ENCODE results near the gene COPZ1. TPM values are rescaled to one million over a fixed set of nuclear protein-coding genes. Genes with fewer than 3 reads are reported as not detected.
A peak's percentile ranks its signal among the peaks of the same experiment; 100 is the strongest.

Gene COPZ1
- total RNA-seq, 3 donors from 2014 or later: 84.0 to 115 (median 104) TPM

DNA sequence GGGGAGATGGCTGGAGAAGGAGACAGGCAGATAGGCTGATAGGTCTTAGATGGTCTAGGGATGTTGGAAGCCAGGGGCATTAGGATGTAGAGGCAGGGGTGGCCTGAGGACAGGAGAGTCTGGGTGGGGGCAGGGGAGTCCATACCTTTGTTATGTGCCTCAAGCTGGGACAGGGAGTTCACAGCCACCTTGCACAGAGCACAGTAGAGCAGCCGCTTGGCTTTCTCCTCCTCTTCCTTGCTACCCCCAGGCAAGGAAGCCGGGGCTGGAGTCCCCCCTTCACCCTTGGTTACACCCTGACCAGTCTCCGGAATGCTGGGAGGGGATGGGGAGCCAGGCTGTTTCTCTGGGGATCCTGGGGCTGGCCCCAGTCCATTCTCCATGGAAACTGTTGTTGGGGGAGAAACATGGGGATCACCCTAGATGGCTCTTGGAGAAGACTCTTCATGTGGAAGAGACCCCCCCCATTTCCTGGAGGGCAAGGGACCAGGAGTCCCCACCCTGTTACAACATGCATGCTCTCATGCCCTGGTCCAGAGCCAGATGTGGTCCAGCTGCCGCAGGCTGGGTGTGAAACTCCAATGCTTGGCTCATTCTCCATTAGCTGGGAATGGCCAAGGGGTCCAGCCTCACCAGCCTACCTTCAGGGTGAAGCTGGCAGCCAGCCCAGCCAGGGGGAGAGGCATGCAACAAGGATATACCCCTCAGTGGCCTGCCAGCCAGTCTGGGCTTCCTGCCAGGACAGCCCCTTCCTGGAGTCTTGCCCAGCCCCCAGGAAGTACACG, 46.6 kb downstream of the COPZ1 start:
- intact Hi-C loops (cut with DNase I, micrococcal nuclease): no loop called here
- peaks cover 16% of the 10 kb centered on the region for H3K4me1 ChIP-seq (ENCODE audit: low read depth)
- no peaks in the 10 kb centered on the region for H3K9me3 ChIP-seq
- ATAC-seq (no peak), DNase-seq (peak in 2 of 3 donors; percentile 43 to 71)
- TF ChIP-seq, protein P1, sequence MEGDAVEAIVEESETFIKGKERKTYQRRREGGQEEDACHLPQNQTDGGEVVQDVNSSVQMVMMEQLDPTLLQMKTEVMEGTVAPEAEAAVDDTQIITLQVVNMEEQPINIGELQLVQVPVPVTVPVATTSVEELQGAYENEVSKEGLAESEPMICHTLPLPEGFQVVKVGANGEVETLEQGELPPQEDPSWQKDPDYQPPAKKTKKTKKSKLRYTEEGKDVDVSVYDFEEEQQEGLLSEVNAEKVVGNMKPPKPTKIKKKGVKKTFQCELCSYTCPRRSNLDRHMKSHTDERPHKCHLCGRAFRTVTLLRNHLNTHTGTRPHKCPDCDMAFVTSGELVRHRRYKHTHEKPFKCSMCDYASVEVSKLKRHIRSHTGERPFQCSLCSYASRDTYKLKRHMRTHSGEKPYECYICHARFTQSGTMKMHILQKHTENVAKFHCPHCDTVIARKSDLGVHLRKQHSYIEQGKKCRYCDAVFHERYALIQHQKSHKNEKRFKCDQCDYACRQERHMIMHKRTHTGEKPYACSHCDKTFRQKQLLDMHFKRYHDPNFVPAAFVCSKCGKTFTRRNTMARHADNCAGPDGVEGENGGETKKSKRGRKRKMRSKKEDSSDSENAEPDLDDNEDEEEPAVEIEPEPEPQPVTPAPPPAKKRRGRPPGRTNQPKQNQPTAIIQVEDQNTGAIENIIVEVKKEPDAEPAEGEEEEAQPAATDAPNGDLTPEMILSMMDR (IDR thresholded peaks at IDR 0.05): no peak
- no peaks in the 10 kb centered on the region for H3K36me3 ChIP-seq (ENCODE audit: low read depth)
- H3K4me3 ChIP-seq: no peak overlapping the region

DNA sequence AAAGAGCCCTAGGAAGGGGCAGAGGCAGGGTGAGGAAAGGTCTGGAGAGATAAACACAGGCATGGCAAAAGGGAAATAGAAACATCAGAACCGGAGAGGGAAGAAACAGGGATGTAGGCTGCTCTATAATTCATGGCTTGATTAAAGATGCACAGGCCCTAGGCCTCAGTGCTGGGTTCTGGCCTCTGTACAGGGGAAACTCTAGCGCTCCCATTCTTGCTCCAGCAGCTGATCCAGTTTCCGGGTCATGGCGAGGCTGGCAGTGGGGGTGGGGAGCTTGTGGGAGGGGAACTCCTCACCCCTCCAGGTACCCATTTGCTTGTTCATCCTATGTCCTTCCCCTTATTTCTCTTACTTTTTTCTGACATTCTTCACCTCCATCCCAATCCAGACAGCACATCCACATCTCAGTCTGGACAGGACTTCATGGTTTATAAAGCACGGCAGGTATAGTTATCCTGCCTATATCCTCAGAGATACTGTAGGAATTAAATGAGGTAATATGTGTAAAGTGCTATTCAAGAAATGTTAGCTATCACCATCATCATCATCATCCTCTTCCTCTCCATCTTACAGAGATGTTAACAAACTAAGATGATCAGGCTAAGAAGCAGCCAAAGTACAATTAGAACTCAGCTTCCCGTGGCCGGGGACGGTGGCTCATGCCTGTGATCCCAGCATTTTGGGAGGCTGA, 47.3 kb downstream of the COPZ1 start:
- DNase-seq: no peak
- TF ChIP-seq, protein P1 (IDR thresholded peaks at IDR 0.05): no peak
- no peaks in the 10 kb centered on the region for H3K9me3 ChIP-seq
- no peak for ATAC-seq
- peaks cover 16% of the 10 kb centered on the region for H3K4me1 ChIP-seq (ENCODE audit: low read depth)
- no peak overlapping the region for H3K4me3 ChIP-seq
- intact Hi-C loops (cut with DNase I, micrococcal nuclease): no loop called here
- no peaks in the 10 kb centered on the region for H3K36me3 ChIP-seq (ENCODE audit: low read depth)

DNA sequence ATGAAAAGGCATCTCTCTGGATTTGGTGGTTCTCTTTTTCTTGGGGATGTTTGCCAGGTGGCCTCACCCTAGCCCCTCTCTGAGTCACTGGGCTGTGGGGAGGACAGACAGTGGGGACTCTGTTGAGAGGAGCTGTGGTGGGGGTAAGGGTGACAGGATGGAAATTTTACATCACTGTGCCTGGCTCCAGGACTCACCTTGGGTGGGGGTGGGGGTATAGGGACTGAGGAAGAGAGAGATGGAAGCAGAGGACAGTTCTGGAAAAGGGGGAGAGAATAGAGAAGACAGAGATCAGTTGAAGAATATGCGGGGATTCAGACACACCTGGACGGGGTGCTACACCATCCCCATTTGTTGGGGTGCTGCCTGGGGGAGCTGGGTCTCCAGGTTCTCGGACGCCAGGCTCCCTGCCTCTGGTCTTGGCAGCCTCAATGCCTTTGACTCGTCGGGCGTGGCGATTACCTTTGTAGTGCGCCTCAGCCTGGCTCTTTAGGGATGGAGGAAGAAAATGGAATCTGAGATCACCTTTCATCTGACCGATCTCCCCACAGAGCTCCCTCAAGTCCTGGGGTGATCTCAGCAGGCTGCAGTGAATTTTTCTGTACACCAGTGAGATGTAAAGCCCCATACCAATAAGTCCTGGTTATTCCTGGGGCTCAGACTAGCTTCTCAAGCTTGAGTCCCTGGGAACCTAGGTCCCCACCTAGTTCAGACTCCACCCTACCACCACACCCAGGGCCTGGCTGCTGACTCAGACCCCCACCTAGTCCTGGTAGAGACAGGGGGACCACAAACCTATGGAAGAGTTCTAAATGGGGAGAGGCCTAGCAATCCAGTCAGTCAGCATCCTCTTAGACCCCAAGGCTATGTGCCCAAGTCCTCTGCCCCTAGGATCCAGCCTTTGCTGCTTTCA, 49.0 kb downstream of the COPZ1 start:
- ATAC-seq: no peak
- no peaks in the 10 kb centered on the region for H3K36me3 ChIP-seq (ENCODE audit: low read depth)
- peaks cover 15% of the 10 kb centered on the region for H3K4me1 ChIP-seq (ENCODE audit: low read depth)
- DNase-seq: no peak
- intact Hi-C loops (cut with DNase I, micrococcal nuclease): no loop called here
- no peaks in the 10 kb centered on the region for H3K9me3 ChIP-seq
- H3K4me3 ChIP-seq: no peak overlapping the region
- TF ChIP-seq, protein P1 (IDR thresholded peaks at IDR 0.05): no peak

DNA sequence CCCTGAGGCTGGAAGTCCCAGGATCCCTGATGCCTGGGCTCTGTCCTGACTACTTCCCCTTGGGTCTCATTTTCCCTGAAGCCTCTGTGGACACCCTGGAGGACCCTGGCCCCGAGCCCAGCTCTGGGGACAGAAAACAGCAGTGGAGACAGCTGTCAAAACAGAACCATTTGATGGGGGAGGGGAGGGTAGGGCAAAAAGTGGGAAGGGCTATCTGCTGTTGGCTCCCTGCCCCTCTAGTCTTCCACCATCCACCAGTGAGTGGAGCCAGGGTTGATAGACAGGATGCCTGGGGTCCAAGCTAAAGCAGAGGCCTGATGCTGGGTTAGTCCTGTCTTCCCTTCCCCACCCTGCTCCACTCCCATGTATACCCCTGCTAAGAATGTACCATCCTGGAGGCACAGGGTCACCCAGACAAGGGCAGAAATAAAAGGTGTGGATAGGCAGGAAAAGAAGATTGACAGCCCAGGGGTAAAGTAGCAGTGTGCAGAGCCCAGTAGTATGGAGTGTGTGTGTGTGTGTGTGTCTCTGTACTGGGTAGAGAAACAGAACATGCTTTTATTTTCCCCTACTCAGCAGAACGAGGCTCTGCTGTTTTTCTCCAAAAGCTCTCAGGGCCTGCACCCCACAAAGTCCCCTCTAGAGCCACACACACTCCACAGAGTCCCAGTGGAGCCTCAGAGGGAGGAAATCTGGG, 49.8 kb downstream of the COPZ1 start:
- Histone ChIP-seq H3K4me1 (ENCODE audit: low read depth) (peaks cover 12% of the 10 kb centered on the region), H3K9me3 (no peaks in the 10 kb centered on the region), H3K36me3 (ENCODE audit: low read depth) (no peaks in the 10 kb centered on the region), H3K4me3 (no peak overlapping the region)
- TF ChIP-seq, protein P1 (IDR thresholded peaks at IDR 0.05): no peak
- DNase-seq (no peak), ATAC-seq (no peak)
- intact Hi-C loops (cut with DNase I, micrococcal nuclease): no loop called here

DNA sequence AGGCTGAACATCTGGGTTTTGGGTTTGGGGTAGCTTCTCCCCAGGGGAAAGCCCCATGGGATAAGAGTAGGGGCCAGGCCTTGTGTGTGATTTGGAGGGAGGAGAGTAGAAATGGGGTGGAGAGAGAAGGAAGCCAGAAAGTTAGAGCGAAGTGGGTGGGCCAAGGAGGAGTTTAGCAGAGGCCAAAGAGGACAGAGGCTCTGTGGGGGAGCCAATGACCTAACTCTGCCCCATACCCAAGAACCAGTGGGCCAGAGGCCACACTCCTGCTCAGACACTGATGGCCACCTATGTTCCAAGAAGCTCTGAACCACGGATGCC, 50.3 kb downstream of the COPZ1 start:
- peaks cover 12% of the 10 kb centered on the region for H3K4me1 ChIP-seq (ENCODE audit: low read depth)
- H3K36me3 ChIP-seq (ENCODE audit: low read depth): no peaks in the 10 kb centered on the region
- TF ChIP-seq, protein P1 (IDR thresholded peaks at IDR 0.05): no peak
- no peaks in the 10 kb centered on the region for H3K9me3 ChIP-seq
- intact Hi-C loops (cut with DNase I, micrococcal nuclease): no loop called here
- no peak overlapping the region for H3K4me3 ChIP-seq
- DNase-seq (no peak), ATAC-seq (no peak)

Measured in mucosa of descending colon (tissue), 3 donors.